ENCODE results near the gene TMEM178A. TPM values are rescaled to one million over a fixed set of nuclear protein-coding genes. Genes with fewer than 3 reads are reported as not detected.

The TMEM178A gene
- total RNA-seq, 2 donors from 2014 or later = 0.49 to 1.0 TPM

GRCh38 chr2:39686456-39686855 is 20.7 kb downstream of the TMEM178A start:
- H3K36me3 ChIP-seq = no peaks in the 10 kb centered on the region
- intact Hi-C loops (cut with DNase I) = no loop called here
- DNase-seq = no peak
- TF ChIP-seq CTCF (IDR thresholded peaks at IDR 0.05) = no peak
- no peak overlapping the region for H3K27ac ChIP-seq
- no peaks in the 10 kb centered on the region for H3K27me3 ChIP-seq
- no peaks in the 10 kb centered on the region for H3K9me3 ChIP-seq
- no peaks in the 10 kb centered on the region for H3K4me1 ChIP-seq
- H3K4me3 ChIP-seq = no peak overlapping the region
- H3K9ac ChIP-seq (ENCODE audit: low read depth in 2 of 2, low read length in 2 of 2) = no peak overlapping the region

DNA sequence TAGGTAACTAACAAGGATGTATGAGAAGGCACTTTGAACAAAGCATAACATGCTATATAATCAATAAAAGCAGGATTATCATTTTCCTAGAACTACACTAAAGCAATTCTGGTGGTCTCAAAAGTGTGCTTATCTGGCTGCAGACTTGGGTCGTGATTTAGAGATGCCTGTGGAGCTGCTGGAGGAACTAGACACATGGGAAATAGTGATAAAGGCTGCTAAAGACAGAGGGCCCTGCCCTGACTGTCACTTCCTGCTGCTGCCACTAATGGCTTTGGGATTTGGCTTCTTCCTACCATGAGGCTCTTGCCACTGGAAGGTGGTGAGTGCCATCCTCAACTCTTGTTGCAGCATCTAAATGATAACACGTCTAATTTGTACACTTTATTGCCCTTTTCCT is 22.5 kb downstream of the TMEM178A start:
- no peak for TF ChIP-seq CTCF (IDR thresholded peaks at IDR 0.05)
- Histone ChIP-seq H3K36me3 (no peaks in the 10 kb centered on the region), H3K27me3 (no peaks in the 10 kb centered on the region), H3K4me3 (no peak overlapping the region), H3K9me3 (no peaks in the 10 kb centered on the region), H3K4me1 (no peaks in the 10 kb centered on the region), H3K9ac (ENCODE audit: low read depth in 2 of 2, low read length in 2 of 2) (no peak overlapping the region), H3K27ac (no peak overlapping the region)
- intact Hi-C loops (cut with DNase I) = no loop called here
- DNase-seq = no peak

DNA sequence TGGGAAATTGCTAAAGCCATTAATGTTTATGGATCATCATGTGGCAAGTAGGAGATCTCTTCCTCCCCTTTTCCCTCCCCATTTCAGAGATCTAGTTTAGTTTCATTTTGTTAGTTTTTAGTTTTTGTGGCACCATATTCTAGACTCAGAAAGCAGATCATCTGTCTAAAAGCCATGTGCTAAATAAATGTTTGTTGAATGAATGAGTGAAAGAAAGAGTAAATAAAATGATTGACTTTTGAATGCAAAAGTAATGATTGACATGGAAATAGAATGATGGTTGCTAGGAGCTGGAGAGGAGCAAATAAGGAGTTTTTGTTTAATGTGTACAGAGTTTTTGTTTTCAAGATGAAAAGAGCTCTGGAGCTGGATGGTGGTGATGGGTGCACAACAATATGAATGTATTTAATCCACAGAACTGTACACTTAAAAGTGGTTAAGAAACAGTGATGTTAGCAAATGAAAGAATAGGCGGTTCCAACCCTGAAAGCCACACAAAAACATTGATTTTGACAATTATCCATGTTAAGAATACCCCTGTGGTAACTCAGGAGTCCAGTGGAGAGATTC is 23.6 kb downstream of the TMEM178A start:
- no peak overlapping the region for H3K9ac ChIP-seq (ENCODE audit: low read depth in 2 of 2, low read length in 2 of 2)
- intact Hi-C loops (cut with DNase I) = no loop called here
- no peaks in the 10 kb centered on the region for H3K36me3 ChIP-seq
- H3K27me3 ChIP-seq = no peaks in the 10 kb centered on the region
- H3K4me3 ChIP-seq = no peak overlapping the region
- DNase-seq = no peak
- H3K9me3 ChIP-seq = no peaks in the 10 kb centered on the region
- H3K4me1 ChIP-seq = no peaks in the 10 kb centered on the region
- no peak overlapping the region for H3K27ac ChIP-seq
- TF ChIP-seq CTCF (IDR thresholded peaks at IDR 0.05) = no peak

- Histone ChIP-seq H3K27me3 (no peaks in the 10 kb centered on the region), H3K9ac (ENCODE audit: low read depth in 2 of 2, low read length in 2 of 2) (no peak overlapping the region), H3K27ac (no peak overlapping the region), H3K4me3 (no peak overlapping the region), H3K4me1 (no peaks in the 10 kb centered on the region), H3K36me3 (no peaks in the 10 kb centered on the region), H3K9me3 (no peaks in the 10 kb centered on the region)
- intact Hi-C loops (cut with DNase I) = no loop called here
- no peak for TF ChIP-seq CTCF (IDR thresholded peaks at IDR 0.05)
- no peak for DNase-seq
These were observed 24.2 kb downstream of the TMEM178A start for GRCh38 chr2:39689876-39690275.

GRCh38 chr2:39693245-39693644 is 27.5 kb downstream of the TMEM178A start:
- no peaks in the 10 kb centered on the region for H3K36me3 ChIP-seq
- no peaks in the 10 kb centered on the region for H3K27me3 ChIP-seq
- no peak for DNase-seq
- no peaks in the 10 kb centered on the region for H3K9me3 ChIP-seq
- no peak overlapping the region for H3K4me3 ChIP-seq
- no peaks in the 10 kb centered on the region for H3K4me1 ChIP-seq
- no peak overlapping the region for H3K9ac ChIP-seq (ENCODE audit: low read depth in 2 of 2, low read length in 2 of 2)
- TF ChIP-seq CTCF (IDR thresholded peaks at IDR 0.05) = no peak
- H3K27ac ChIP-seq = no peak overlapping the region
- intact Hi-C loops (cut with DNase I) = no loop called here
